ENCODE results near the gene CHMP1A.

The CHMP1A gene

GRCh38 chr16:89602273-89602951 is 55.1 kb downstream of the CHMP1A start:
- DNase-seq: no peak

GRCh38 chr16:89601906-89602272 is 55.6 kb downstream of the CHMP1A start:
- DNase-seq: no peak

GRCh38 chr16:89600956-89601355 is 56.6 kb downstream of the CHMP1A start:
- no peak for DNase-seq

- no peak for DNase-seq
Measured at GRCh38 chr16:89600427-89600826, 57.1 kb downstream of the CHMP1A start.

GRCh38 chr16:89599902-89600301 is 57.6 kb downstream of the CHMP1A start:
- DNase-seq: no peak

GRCh38 chr16:89599451-89599858 is 58.1 kb downstream of the CHMP1A start:
- DNase-seq: no peak

- DNase-seq: no peak
Measured at GRCh38 chr16:89598199-89598598, 59.3 kb downstream of the CHMP1A start.

GRCh38 chr16:89596957-89597649 is 60.4 kb downstream of the CHMP1A start:
- DNase-seq: no peak

GRCh38 chr16:89596061-89596689 is 61.3 kb downstream of the CHMP1A start:
- DNase-seq: no peak

GRCh38 chr16:89595330-89596060 is 62.0 kb downstream of the CHMP1A start:
- DNase-seq: no peak
